ENCODE data around the gene DNAH14. TPM values are rescaled to one million over a fixed set of nuclear protein-coding genes. Genes with fewer than 3 reads are reported as not detected.

The DNAH14 gene
- total and polyA plus RNA-seq, 2 of the 13 experiments (the other 11 are each of a cell fraction or from before 2014, with no cell fraction given) = 4.5 to 27.5 TPM

GRCh38 chr1:225207791-225208190 lies 278.3 kb downstream of the DNAH14 start:
- no peaks in the 10 kb centered on the region for H3K79me2 ChIP-seq (ENCODE audit: insufficient read depth, low read length)
- FAIRE-seq = no peak
- 0 out of 2 replicates have a peak, but pooled peaks have one; percentile 29 for TF ChIP-seq TCF7 (IDR thresholded peaks at IDR 0.05; ENCODE audit: low read depth)
- no peak for TF ChIP-seq SOX13 (IDR thresholded peaks at IDR 0.05)
- 0 out of 4 replicates have a peak, but pooled peaks of 1 of the 2 experiments have one; percentile 15 for TF ChIP-seq SOX13 (CRISPR knock-in tag; conservative IDR thresholded peaks at IDR 0.05 in 1 of 2, IDR thresholded peaks at IDR 0.05 in 1 of 2)
- peak; percentile 97 for TF ChIP-seq ZNF12 (CRISPR knock-in tag; IDR thresholded peaks at IDR 0.05)
- no peak for TF ChIP-seq ZBTB2 (CRISPR knock-in tag; IDR thresholded peaks at IDR 0.05; ENCODE audit: low read depth)

GRCh38 chr1:225209153-225209552 lies 279.7 kb downstream of the DNAH14 start:
- no TSS peak for BruUV-seq (replicated peaks)
- Histone ChIP-seq H3K4me3 (replicated peaks in 1 of 3; ENCODE audit: insufficient read depth in 1 of 3, low read depth in 2 of 3, low read length in 3 of 3) (no peak overlapping the region), H3K9ac (ENCODE audit: insufficient read depth, low read depth, low read length) (peak overlapping the region; percentile 26; the same call in 1 of the 2 replicates), H3K36me3 (replicated peaks in 1 of 2; ENCODE audit: control insufficient read depth in 1 of 2, insufficient read depth in 2 of 2, low read length in 2 of 2) (no peaks in the 10 kb centered on the region), H3K27ac (ENCODE audit: extremely low read length, insufficient read depth, low read length) (peak overlapping the region; percentile 63), H2AFZ (ENCODE audit: low read length) (no peak overlapping the region), H3K4me2 (ENCODE audit: low read depth, low read length) (peak overlapping the region; percentile 51), H4K20me1 (ENCODE audit: insufficient read depth, low read length) (no peaks in the 10 kb centered on the region), H3K4me1 (ENCODE audit: insufficient read depth, low read length) (peaks cover 42% of the 10 kb centered on the region), H3K9me3 (ENCODE audit: low read length) (no peaks in the 10 kb centered on the region), H3K27me3 (ENCODE audit: control insufficient read depth in 1 of 2, insufficient read depth in 2 of 2, low read length in 2 of 2) (no peaks in the 10 kb centered on the region), H3K79me2 (ENCODE audit: insufficient read depth, low read length) (no peaks in the 10 kb centered on the region)
- ChIA-PET CTCF (ENCODE audit: low intra/inter-chr PET ratio, low total read pairs) (no interaction called here), POLR2A (no interaction called here)
- DNase-seq (ENCODE audit: low spot score) (peak; percentile 77), FAIRE-seq (peak; percentile 84), ATAC-seq (peak; percentile 96)
- intact Hi-C loops (cut with micrococcal nuclease; ENCODE audit: unreplicated experiment) (loop anchor here (2.0 kb wide), 1 partner anchor 20 kb away; no protein-coding TSS in a partner anchor), in situ Hi-C loops (cut with HindIII; ENCODE audit: extremely low pct_ligation_motif_present, low pct_unique_long_range_greater_than_20kb) (no loop called here)
- TF ChIP-seq ZNF713 (CRISPR knock-in tag; IDR thresholded peaks at IDR 0.05) (no peak), MAZ (IDR thresholded peaks at IDR 0.05; ENCODE audit: borderline replicate concordance, low read depth, low read length) (no peak), MAZ (CRISPR knock-in tag; IDR thresholded peaks at IDR 0.05; ENCODE audit: low read depth) (no peak), BHLHE40 (IDR thresholded peaks at IDR 0.05; ENCODE audit: low read length) (no peak), RFX5 (IDR thresholded peaks at IDR 0.05; ENCODE audit: low read depth, low read length) (no peak), ARHGAP35 (CRISPR knock-in tag; IDR thresholded peaks at IDR 0.05; ENCODE audit: borderline replicate concordance) (no peak), ZNF280D (CRISPR knock-in tag; IDR thresholded peaks at IDR 0.05) (no peak), ATF2 (CRISPR knock-in tag; IDR thresholded peaks at IDR 0.05) (no peak)

More at GRCh38 chr1:225207791-225208190, 278.3 kb downstream of the DNAH14 start:
- ChIA-PET POLR2A (no interaction called here), CTCF (ENCODE audit: low intra/inter-chr PET ratio, low total read pairs) (no interaction called here)
- 89% methylated on average over 2 of the region's 2 CpGs for WGBS (ENCODE audit: low lambda C conversion rate)
- H3K4me2 ChIP-seq (ENCODE audit: low read depth, low read length) = no peak overlapping the region
- H2AFZ ChIP-seq (ENCODE audit: low read length) = no peak overlapping the region
- H4K20me1 ChIP-seq (ENCODE audit: insufficient read depth, low read length) = no peaks in the 10 kb centered on the region
- peaks cover 42% of the 10 kb centered on the region for H3K4me1 ChIP-seq (ENCODE audit: insufficient read depth, low read length)
- H3K4me3 ChIP-seq (replicated peaks in 1 of 3; ENCODE audit: insufficient read depth in 1 of 3, low read depth in 2 of 3, low read length in 3 of 3) = no peak overlapping the region
- H3K27me3 ChIP-seq (ENCODE audit: control insufficient read depth in 1 of 2, insufficient read depth in 2 of 2, low read length in 2 of 2) = no peaks in the 10 kb centered on the region
- ATAC-seq (no peak), DNase-seq (ENCODE audit: low spot score) (no peak)
- no peaks in the 10 kb centered on the region for H3K9me3 ChIP-seq (ENCODE audit: low read length)
- in situ Hi-C loops (cut with HindIII; ENCODE audit: extremely low pct_ligation_motif_present, low pct_unique_long_range_greater_than_20kb) (no loop called here), intact Hi-C loops (cut with micrococcal nuclease; ENCODE audit: unreplicated experiment) (loop anchor here (2.0 kb wide), 1 partner anchor 21 kb away; no protein-coding TSS in a partner anchor)
- BruUV-seq (replicated peaks) = no TSS peak
- H3K9ac ChIP-seq (ENCODE audit: insufficient read depth, low read depth, low read length) = no peak overlapping the region
- peak overlapping the region; percentile 54 for H3K27ac ChIP-seq (ENCODE audit: extremely low read length, insufficient read depth, low read length)
- H3K36me3 ChIP-seq (replicated peaks in 1 of 2; ENCODE audit: control insufficient read depth in 1 of 2, insufficient read depth in 2 of 2, low read length in 2 of 2) = no peaks in the 10 kb centered on the region
